ENCODE measurements around the gene SOX12. TPM values are rescaled to one million over a fixed set of nuclear protein-coding genes. Genes with fewer than 3 reads are reported as not detected.

SOX12 gene
- total RNA-seq, 1 donor from 2014 or later = 12.3 TPM

GRCh38 chr20:309306-309840 is 16.0 kb upstream of the SOX12 start:
- intact Hi-C loops (cut with micrococcal nuclease) = no loop called here
- peaks cover 20% of the 10 kb centered on the region for H3K4me1 ChIP-seq
- H3K9me3 ChIP-seq (replicated peaks) = no peaks in the 10 kb centered on the region
- no peak for DNase-seq
- no peak for TF ChIP-seq CTCF (IDR thresholded peaks at IDR 0.05; ENCODE audit: borderline replicate concordance)
- no peaks in the 10 kb centered on the region for H3K36me3 ChIP-seq
- H3K27me3 ChIP-seq (ENCODE audit: low read depth) = no peaks in the 10 kb centered on the region
- peak overlapping the region; percentile 84 for H3K27ac ChIP-seq (replicated peaks)
- H3K4me3 ChIP-seq = peak overlapping the region; percentile 69

- no peak for TF ChIP-seq CTCF (IDR thresholded peaks at IDR 0.05; ENCODE audit: borderline replicate concordance)
- intact Hi-C loops (cut with micrococcal nuclease) = no loop called here
- Histone ChIP-seq H3K27ac (replicated peaks) (peak overlapping the region; percentile 84), H3K4me3 (peak overlapping the region; percentile 69), H3K9me3 (replicated peaks) (no peaks in the 10 kb centered on the region), H3K36me3 (no peaks in the 10 kb centered on the region), H3K27me3 (ENCODE audit: low read depth) (no peaks in the 10 kb centered on the region), H3K4me1 (peaks cover 20% of the 10 kb centered on the region)
- peak; percentile 98 for DNase-seq
Measured at GRCh38 chr20:309841-310644, 15.3 kb upstream of the SOX12 start.

- no peaks in the 10 kb centered on the region for H3K9me3 ChIP-seq (replicated peaks)
- no peaks in the 10 kb centered on the region for H3K36me3 ChIP-seq
- peak overlapping the region; percentile 84 for H3K27ac ChIP-seq (replicated peaks)
- peak overlapping the region; percentile 69 for H3K4me3 ChIP-seq
- DNase-seq = no peak
- intact Hi-C loops (cut with micrococcal nuclease) = no loop called here
- H3K27me3 ChIP-seq (ENCODE audit: low read depth) = no peaks in the 10 kb centered on the region
- TF ChIP-seq CTCF (IDR thresholded peaks at IDR 0.05; ENCODE audit: borderline replicate concordance) = no peak
- H3K4me1 ChIP-seq = peaks cover 20% of the 10 kb centered on the region
Measured at GRCh38 chr20:310645-311044, 14.7 kb upstream of the SOX12 start.

- Histone ChIP-seq H3K36me3 (no peaks in the 10 kb centered on the region), H3K27ac (replicated peaks) (no peak overlapping the region), H3K4me3 (no peak overlapping the region), H3K27me3 (ENCODE audit: low read depth) (no peaks in the 10 kb centered on the region), H3K4me1 (peaks cover 20% of the 10 kb centered on the region), H3K9me3 (replicated peaks) (no peaks in the 10 kb centered on the region)
- DNase-seq = no peak
- intact Hi-C loops (cut with micrococcal nuclease) = no loop called here
- no peak for TF ChIP-seq CTCF (IDR thresholded peaks at IDR 0.05; ENCODE audit: borderline replicate concordance)
Measured at GRCh38 chr20:311609-312008, 13.7 kb upstream of the SOX12 start.

DNA sequence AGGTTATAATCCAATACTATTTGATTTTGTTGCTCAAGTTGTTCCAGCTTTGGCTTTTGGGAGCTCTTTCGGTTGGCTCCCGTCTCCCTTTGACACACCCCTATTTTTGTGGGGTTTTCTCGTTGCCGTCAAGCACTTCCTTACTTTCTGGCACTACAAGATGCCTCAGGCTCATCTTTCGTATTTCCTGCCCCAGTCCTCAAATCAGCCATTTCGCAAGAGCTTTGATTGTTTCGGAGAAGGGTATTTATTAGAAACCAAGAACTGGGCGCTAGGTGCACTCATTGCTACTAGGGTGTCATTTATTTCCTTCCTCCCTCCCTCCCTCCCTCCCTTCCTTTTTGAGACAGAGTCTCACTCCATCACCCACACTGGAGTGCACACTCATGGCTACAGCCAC is 13.3 kb upstream of the SOX12 start:
- Histone ChIP-seq H3K9me3 (replicated peaks) (no peaks in the 10 kb centered on the region), H3K4me3 (no peak overlapping the region), H3K27me3 (ENCODE audit: low read depth) (no peaks in the 10 kb centered on the region), H3K27ac (replicated peaks) (no peak overlapping the region), H3K36me3 (no peaks in the 10 kb centered on the region), H3K4me1 (peaks cover 20% of the 10 kb centered on the region)
- intact Hi-C loops (cut with micrococcal nuclease) = no loop called here
- no peak for DNase-seq
- no peak for TF ChIP-seq CTCF (IDR thresholded peaks at IDR 0.05; ENCODE audit: borderline replicate concordance)
